Measurements from ENCODE around the gene FKBP5.
A peak's percentile ranks its signal among the peaks of the same experiment; 100 is the strongest.

The FKBP5 gene

DNA sequence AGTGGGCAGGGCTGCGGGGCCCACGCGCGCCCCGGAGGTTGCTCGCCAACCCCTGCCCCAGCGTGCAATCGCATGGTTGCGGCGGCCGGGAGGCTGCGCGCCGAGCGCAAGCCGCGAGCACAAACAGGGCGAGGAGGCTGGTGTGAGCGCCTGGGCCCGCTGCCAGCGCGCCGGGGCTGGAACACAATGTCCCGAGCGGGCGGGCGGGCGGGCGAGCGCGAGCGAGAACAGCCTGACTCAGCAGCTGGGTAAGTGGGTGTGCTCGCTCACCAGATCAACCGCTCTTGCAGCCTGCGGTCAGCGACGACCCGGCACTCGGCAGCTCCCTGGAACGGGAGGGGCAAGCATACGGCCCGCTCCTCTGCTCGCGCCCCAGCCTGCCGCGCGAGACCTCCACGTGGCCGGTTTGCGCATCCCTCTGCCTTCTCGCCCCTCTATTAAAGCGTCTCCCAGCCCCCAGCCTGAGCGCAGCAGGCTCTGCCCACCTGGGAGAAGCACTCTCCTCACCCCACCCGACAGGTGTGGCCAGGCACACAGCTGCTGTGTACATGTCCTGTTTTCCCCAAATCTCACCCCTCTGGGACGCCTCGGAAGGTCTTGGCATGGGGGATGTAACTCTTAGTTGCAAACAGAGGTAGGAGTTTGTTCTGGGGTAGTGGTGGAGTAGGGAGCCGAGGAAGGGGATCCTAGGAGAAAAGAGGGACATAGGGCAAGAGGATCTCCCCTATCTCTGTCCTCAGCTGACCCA, 39.4 kb upstream of the FKBP5 start:
- peak; percentile 97 for DNase-seq (ENCODE audit: low read depth, low spot score)
- peak overlapping the region; percentile 37 for H3K4me3 ChIP-seq (ENCODE audit: low read depth, low read length)
- in situ Hi-C loops (cut with HindIII; ENCODE audit: low sequenced_read_pairs) = no loop called here
- TF ChIP-seq, protein P1, sequence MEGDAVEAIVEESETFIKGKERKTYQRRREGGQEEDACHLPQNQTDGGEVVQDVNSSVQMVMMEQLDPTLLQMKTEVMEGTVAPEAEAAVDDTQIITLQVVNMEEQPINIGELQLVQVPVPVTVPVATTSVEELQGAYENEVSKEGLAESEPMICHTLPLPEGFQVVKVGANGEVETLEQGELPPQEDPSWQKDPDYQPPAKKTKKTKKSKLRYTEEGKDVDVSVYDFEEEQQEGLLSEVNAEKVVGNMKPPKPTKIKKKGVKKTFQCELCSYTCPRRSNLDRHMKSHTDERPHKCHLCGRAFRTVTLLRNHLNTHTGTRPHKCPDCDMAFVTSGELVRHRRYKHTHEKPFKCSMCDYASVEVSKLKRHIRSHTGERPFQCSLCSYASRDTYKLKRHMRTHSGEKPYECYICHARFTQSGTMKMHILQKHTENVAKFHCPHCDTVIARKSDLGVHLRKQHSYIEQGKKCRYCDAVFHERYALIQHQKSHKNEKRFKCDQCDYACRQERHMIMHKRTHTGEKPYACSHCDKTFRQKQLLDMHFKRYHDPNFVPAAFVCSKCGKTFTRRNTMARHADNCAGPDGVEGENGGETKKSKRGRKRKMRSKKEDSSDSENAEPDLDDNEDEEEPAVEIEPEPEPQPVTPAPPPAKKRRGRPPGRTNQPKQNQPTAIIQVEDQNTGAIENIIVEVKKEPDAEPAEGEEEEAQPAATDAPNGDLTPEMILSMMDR (IDR thresholded peaks at IDR 0.05; ENCODE audit: low read depth, low read length) = no peak

DNA sequence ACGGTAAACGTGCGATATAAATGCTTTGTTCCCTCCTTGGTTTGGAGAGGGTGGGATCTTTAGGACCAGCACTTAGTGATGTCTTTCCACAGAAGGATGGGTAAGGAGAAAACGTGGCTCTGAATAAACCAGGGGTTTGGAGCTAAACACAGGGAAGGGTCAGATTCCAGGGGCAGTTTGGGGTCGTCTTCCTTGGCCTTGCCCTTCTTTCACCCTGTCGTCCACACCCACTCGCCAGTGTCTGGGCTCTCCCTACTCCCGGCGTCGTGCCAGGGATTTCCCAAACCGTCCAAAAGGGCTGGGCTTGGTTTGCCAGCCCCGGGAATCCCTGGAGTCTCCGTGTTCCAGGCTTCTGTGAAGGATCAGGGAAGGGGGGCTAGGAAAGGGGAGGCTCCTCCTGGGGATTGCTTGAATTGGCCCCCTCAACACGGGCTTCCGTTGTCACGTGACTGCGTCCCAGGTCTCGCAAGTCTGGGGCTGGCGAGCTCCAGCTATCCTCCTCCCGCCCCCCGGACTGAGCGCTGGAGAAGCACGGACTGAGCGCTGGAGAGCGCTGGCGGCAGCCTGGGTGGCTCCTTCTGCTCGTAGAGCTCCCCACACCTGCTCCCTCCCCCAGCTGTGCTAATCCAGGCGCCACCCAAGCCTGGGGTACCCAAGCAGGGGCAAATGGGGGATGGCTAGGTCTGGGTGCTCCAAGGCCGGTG, 38.7 kb upstream of the FKBP5 start:
- DNase-seq (ENCODE audit: low read depth, low spot score) = peak; percentile 92
- H3K4me3 ChIP-seq (ENCODE audit: low read depth, low read length) = peak overlapping the region; percentile 37
- in situ Hi-C loops (cut with HindIII; ENCODE audit: low sequenced_read_pairs) = no loop called here
- TF ChIP-seq, protein P1 (IDR thresholded peaks at IDR 0.05; ENCODE audit: low read depth, low read length) = no peak

DNA sequence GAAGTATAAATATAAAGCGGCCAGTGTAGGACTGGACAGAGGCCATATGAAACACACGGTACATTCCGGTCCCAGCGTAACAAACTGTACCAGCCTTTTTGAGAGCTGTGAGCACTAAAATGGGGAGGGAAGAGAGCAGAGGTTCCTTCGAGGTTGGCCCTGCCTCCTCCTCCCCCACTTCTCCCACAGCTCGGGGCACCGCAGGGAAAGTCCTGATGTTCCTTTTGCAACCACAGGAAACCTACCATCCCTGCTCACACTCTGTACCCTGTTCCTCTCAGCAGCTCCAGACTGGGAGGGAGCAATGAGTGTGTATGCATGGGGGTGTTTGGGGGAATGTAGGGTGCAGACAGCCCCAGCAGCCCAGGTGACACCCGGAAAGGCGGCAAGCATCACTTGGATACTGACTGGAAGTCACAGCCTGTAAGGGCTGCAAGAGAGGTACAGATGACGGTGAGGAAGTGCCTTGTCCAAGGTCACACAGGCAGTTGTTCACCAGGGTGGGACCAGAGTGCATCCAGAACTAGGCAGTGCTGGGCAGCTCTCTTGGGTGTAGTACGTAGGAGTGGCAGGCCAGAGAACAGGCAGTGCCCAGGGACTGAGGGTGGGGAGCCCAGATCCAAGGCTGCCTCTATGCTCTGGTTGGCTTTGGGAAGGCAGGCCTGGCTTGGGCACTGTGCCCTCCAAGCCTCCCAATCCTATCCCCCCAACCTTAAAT, 37.2 kb upstream of the FKBP5 start:
- in situ Hi-C loops (cut with HindIII; ENCODE audit: low sequenced_read_pairs) = no loop called here
- TF ChIP-seq, protein P1 (IDR thresholded peaks at IDR 0.05; ENCODE audit: low read depth, low read length) = no peak
- no peak overlapping the region for H3K4me3 ChIP-seq (ENCODE audit: low read depth, low read length)
- peak; percentile 63 for DNase-seq (ENCODE audit: low read depth, low spot score)

DNA sequence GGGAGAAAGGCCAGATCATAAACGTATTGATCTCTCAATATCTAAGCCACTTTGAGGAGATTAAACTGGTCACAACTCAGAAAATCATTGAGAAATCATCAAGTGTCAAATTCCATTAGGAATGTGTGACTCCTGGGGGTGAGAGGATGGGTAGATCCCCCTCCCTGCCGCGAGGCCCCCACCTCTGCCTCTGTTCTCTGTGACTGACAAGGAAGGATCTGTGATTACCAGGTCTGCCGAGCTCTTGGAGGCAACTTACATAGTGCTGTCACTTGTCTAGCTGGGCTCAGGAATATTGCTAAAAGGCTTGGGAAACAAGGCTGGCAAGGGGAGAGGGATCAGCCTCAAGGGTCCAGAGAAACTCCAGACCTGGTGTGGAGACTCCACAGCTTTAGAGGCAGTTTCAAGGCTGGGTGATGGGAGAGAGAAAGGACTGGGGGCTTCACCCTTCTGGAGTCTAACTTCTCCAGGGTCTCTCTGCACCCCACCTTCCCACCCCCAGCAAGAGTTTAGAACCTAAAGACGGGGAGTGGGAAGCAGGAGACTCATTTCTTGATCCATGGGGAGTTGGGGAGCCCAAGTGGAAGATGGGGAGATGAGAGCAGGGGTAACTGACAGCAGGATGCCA, 36.5 kb upstream of the FKBP5 start:
- TF ChIP-seq, protein P1 (IDR thresholded peaks at IDR 0.05; ENCODE audit: low read depth, low read length) = no peak
- in situ Hi-C loops (cut with HindIII; ENCODE audit: low sequenced_read_pairs) = no loop called here
- DNase-seq (ENCODE audit: low read depth, low spot score) = no peak
- H3K4me3 ChIP-seq (ENCODE audit: low read depth, low read length) = no peak overlapping the region

- H3K4me3 ChIP-seq (ENCODE audit: low read depth, low read length) = no peak overlapping the region
- TF ChIP-seq, protein P1 (IDR thresholded peaks at IDR 0.05; ENCODE audit: low read depth, low read length) = no peak
- DNase-seq (ENCODE audit: low read depth, low spot score) = no peak
- in situ Hi-C loops (cut with HindIII; ENCODE audit: low sequenced_read_pairs) = no loop called here
Measured at GRCh38 chr6:35724471-35724870, 35.8 kb upstream of the FKBP5 start.

GRCh38 chr6:35724059-35724458, 35.3 kb upstream of the FKBP5 start:
- TF ChIP-seq, protein P1 (IDR thresholded peaks at IDR 0.05; ENCODE audit: low read depth, low read length) = no peak
- no peak for DNase-seq (ENCODE audit: low read depth, low spot score)
- in situ Hi-C loops (cut with HindIII; ENCODE audit: low sequenced_read_pairs) = no loop called here
- H3K4me3 ChIP-seq (ENCODE audit: low read depth, low read length) = no peak overlapping the region

Measured in astrocyte of the spinal cord (primary cell).